ENCODE results near the gene TMED4.

DNA sequence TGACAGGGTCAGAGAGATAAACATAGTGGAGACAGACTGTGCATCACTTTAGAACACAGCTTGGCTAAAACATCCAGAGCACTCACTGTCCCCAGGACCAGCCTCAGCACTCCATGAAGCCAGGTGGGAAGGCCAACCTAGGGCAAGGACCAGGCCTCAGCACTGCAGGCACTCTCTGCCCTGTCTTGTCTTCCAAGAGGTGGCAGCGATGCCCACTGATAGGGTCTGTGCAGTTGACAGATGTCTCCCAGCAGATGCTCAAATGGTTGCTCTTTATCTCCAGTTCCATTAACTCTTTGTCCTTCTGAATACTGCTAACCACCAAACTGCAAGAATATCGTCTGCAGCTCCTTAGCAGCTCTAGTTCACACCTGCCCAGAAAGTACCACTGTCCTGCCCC lies 17.4 kb downstream of the TMED4 start:
- TF ChIP-seq, protein P1, sequence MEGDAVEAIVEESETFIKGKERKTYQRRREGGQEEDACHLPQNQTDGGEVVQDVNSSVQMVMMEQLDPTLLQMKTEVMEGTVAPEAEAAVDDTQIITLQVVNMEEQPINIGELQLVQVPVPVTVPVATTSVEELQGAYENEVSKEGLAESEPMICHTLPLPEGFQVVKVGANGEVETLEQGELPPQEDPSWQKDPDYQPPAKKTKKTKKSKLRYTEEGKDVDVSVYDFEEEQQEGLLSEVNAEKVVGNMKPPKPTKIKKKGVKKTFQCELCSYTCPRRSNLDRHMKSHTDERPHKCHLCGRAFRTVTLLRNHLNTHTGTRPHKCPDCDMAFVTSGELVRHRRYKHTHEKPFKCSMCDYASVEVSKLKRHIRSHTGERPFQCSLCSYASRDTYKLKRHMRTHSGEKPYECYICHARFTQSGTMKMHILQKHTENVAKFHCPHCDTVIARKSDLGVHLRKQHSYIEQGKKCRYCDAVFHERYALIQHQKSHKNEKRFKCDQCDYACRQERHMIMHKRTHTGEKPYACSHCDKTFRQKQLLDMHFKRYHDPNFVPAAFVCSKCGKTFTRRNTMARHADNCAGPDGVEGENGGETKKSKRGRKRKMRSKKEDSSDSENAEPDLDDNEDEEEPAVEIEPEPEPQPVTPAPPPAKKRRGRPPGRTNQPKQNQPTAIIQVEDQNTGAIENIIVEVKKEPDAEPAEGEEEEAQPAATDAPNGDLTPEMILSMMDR (IDR thresholded peaks at IDR 0.05), result no peak
- TF ChIP-seq POLR2A (IDR thresholded peaks at IDR 0.05), result no peak

Measured in Peyer's patch (tissue), 4 donors.